HG03469 (cell line): Measurements from ENCODE around the gene IPCEF1.

Source experiments
- ATAC-seq: cut with Tn5 transposase; IDR thresholded peaks from one replicate; pipeline ENCODE4 v1.9.1; 2021; ENCODE audit warnings: mild to moderate bottlenecking, moderate library complexity, moderate number of reproducible peaks; ENCODE audit not compliant: unreplicated experiment

Gene IPCEF1

DNA sequence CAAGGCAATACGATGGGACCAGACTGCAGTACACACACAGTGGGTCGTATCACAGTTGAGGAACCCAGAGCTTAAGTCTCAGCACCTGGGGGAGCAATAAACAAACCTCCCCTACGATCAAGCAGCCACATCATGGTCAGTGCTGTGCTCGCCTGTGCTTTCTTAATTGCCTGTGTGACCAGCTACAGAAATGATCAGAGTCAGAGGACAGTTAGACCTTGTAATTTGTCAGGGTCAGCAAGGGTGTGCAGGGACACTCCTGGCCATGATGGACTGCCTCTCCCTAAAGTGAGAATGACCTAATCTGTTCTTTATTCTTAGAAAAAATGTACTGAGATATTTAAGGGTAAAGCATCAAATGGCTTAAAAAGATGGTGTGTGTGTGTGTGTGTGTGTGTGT lies 239.1 kb downstream of the IPCEF1 start:
- ATAC-seq = no peak

DNA sequence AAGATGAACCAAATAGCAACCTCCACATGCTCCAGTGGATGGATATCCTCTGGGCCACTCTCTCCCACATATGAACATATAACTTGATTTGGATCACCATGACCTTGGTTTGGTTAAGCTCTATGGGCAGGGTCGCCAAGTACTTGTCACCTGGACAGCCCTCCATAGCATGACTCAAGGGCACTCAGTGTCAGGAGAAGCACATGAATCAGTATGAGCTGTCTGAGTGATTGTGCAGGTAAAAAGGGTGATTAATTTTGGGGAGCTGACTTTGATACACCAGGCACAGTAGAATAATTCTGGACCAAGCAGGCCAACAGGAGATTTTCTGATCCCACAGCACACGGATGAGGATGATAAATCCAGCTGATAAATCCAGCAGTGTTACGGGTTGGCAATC lies 243.2 kb downstream of the IPCEF1 start:
- no peak for ATAC-seq

DNA sequence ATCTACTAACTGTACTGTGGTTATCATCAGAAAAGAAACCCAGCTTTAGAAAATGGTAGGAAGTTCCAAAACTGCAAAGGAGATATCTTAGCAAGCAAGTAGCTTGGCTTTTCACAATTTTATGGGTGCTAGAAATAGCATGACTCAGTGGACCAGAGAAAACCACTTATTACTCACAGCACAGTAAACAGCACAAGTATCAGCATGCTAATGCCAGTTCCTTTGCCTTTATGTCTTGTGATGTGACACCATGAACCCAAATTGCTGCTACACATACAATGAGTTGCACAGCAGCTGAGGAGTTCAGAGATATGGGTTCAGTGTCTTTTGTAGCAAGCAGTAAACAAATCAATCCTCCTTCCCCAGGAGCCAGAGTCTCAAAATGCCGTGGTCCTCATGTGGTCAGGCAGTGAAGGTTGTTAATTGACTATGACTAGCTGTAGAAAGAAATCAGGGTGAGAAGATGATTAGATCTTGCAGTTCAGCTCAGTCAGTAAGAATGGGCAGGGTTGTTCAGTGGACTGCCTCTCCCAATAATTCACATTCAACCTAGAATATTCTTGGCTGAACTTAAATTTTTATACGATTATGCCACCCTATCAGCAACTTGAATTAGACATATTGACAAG lies 244.3 kb downstream of the IPCEF1 start:
- ATAC-seq = no peak

DNA sequence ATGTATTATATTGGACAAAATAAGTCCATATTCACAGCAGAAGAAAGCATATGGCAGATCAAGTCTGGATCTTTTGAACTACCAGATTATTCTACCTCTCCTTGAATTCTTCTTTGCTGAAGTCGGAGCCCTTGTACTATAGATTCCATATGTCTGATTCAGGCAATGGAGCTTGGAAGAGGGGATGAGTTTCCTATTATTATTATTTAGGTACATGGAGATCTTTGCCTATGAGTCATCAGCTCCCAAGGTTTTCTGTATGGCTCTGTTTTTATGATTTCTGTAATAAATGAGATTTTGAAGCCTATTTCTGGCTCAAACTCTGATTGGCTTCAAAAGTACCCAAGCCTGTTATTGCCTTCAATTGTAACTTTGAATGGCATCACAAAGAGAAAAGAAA lies 245.6 kb downstream of the IPCEF1 start:
- no peak for ATAC-seq

DNA sequence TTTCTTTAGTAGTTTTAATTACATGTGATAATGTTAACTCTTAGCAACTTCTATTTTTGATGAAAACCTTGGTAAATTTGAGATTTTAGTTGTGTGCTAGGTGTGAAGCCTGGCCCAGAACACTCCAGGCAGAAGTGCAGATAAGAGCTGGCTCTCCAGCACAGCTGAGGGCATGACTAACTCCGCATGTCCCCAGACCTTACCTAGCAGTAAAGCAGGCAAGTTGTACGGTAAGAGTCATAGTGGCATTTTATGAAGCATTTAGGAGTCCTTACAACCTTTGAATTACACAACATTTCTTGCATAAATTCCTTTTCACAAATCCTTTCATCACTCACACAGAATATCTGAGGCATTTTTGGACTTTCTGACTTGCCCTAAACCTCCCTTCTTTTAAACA lies 250.4 kb downstream of the IPCEF1 start:
- no peak for ATAC-seq
